Frontal cortex (tissue), 4 donors: Measurements from ENCODE around the gene DNAH8. TPM values are rescaled to one million over a fixed set of nuclear protein-coding genes. Genes with fewer than 3 reads are reported as not detected.

ENCODE experiments used
- DNase-seq, 2 donors: peaks; one replicate each; pipeline ENCODE4 v3.0.0; 2012; ENCODE audit warnings: low spot score in 2 of 2
- FAIRE-seq: peaks from 2 replicates; lab custom pipeline; 2012; peaks lifted over from hg19 to GRCh38; lab: Jason Lieb, UNC
- total RNA-seq: library from RNA; depleted of rRNA; stranded (reverse); fragments of >200 nt; gene quantifications from one replicate; pipeline ENCODE4 v1.2.3, GENCODE V29; 2014
- donor health status: control.
- donor health status: control.
- donor health status: control.

The DNAH8 gene
- total RNA-seq, 1 donor from 2014 or later: under 0.01 TPM

DNA sequence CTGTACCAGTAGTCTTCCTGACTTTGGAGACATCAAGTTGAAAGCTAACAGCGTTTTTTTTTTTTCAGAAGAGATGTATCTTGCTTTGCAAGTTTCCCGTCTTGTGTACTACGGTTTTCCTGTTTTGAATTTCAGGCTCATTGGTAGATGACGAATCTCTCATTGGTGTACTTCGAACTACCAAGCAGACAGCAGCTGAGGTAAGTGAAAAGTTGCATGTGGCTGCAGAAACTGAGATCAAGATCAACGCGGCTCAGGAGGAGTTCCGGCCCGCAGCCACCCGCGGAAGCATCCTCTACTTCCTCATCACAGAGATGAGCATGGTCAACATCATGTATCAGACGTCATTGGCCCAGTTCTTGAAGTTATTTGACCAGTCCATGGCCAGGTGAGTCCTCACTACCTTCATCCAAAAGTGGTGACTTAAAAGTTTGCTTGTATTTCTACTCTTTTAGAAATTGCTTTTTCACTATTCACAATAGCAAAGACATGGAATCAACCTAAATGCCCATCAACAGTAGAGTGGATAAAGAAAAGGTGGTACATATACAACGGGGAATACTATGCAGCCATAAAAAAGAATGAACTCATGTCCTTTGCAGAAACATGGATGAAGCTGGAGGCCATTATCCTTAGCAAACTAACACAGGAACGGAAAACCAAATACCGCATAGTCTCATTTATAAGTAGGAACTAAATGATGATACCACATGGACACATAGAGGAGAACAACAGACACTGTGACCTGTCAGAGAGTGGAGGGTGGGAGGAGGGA lies 222.9 kb downstream of the DNAH8 start:
- DNase-seq (no peak), FAIRE-seq (no peak)

DNA sequence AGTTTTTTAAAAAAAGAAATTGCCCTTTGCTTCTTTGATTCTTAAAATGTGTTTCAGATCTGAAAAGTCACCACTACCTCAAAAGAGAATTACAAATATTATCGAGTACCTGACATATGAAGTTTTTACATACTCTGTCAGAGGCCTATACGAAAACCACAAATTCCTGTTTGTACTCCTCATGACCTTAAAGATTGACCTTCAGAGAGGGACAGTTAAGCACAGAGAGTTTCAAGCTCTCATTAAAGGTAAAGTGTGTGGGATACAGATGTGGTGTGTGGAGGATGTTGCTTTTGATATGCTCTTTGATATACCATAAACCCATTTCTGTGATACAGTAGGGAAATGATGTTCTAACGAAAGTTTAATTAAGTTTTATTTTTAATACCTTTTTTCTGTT lies 223.6 kb downstream of the DNAH8 start:
- DNase-seq (no peak), FAIRE-seq (no peak)

DNA sequence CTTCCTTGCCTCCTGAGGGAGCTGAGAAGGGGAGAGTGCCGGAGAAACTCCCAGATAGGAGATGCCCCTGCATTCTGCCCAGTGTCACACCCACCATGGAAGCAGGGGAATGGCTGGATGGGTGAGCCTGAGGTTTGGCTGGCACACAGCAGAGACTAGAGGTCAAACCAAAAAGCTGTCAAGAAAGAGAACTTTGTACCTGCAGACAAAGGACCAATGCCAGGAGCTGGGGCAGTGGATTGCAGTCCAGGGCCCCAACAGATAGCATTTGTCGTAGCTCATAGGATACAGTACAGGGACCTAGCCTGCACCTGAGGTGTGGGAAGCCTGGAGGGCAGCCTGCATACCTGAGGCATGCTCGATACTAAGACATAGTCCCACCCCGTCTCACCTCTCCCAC lies 227.3 kb downstream of the DNAH8 start:
- DNase-seq: no peak
- FAIRE-seq: no peak

DNA sequence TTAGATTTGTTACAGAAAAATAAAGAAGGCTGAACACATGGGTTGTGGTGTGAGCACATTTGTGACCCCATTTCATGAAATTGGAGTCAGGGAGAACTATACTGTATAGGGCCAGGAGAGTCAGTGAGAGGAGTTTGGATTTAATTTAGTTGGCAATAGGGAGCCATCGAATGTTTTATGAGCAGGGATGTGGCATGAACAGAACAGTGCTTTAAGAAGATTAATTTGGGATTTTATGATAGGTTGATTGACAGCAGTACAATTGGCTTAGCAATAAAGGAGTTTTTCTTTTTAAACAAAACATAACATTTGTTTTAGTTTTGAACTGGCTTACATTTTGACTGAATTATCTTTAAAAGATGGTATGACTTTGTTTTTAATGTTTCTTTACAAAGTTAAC lies 227.9 kb downstream of the DNAH8 start:
- DNase-seq (no peak), FAIRE-seq (no peak)

DNA sequence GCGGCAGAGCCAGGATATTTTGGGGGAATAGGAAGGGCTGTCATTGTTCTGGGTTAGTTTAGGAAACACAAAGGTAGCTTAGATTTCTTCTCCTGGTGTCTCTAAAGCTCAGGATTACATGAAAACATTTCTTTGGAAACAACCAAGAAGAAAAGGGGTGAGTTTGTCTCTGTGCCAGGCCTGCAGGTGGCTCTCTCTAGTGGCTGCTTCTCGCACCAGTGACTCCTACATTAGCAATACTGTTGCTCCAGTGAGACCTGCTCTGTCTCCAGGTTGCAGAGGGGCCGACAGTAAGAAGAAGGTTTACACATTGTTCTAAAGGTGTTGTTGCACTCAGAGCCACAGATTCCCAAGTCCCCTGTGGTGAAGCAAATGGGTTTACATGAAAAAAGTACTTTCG lies 228.9 kb downstream of the DNAH8 start:
- no peak for FAIRE-seq
- no peak for DNase-seq

DNA sequence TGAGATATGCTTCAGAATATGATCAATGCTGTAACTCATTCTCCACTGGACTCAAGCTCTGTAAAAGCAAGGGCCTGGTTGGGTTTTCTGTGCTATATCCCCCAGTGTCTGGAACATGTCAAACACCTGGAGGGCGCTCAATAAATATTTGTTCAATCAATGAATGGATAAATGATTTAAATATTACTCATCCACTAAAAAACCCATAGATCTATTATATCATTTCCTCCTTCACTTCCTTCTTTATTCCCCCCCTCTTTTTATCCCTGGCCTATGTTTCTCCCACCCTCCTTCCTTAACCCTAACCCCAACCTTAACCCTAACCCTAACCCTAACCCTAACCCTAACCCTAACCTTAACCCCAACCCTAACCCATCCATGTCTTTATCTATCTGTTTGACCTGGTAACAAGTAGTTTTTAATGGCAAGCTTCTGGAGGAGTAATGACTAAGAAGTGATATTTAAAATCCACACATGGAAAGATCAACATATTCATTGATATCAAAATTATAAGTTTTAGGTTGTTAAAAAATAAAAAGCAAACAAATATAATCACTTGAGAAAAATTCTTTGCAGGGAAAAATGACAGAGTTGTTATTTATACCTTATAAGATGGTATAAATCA lies 229.7 kb downstream of the DNAH8 start:
- no peak for FAIRE-seq

DNA sequence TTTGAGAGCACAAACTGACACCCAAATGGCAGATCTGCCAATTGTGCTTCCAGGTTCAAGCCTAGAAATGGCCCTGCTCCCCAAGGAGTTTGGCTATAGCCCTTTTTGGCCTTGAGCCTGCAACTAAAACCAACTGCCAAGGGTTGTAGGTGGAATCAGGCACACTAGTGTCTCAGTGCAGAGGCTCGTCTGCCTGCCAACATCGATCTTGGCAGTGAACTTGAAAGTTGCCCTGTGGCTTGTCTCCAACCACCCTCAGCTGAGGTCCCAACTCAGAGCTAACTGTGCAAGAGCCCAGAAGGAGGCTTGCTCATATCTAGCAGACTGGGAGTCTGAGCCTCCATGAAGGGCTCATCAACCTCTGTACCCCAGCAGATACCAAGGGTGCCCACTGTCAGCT lies 240.8 kb downstream of the DNAH8 start:
- DNase-seq (no peak), FAIRE-seq (no peak)

More for the DNA sequence above, 229.7 kb downstream of the DNAH8 start:
- DNase-seq: no peak

DNA sequence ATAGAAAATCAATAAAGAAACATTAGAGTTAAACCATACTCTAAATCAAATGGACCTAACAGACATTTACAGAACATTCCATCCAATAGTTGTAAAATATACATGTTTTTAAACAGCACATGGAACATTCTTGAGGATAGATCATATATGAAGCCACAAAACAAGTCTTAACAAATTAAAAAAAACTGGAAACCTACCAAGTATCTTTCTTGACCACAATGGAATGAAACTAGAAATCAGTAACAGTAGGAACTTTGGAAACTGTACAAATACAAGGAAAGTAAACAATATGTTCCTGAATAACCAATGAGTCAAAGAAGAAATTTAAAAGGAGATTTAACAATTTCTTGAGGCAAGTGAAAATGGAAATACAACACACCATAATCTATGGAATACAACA lies 242.3 kb downstream of the DNAH8 start:
- DNase-seq (no peak), FAIRE-seq (no peak)

DNA sequence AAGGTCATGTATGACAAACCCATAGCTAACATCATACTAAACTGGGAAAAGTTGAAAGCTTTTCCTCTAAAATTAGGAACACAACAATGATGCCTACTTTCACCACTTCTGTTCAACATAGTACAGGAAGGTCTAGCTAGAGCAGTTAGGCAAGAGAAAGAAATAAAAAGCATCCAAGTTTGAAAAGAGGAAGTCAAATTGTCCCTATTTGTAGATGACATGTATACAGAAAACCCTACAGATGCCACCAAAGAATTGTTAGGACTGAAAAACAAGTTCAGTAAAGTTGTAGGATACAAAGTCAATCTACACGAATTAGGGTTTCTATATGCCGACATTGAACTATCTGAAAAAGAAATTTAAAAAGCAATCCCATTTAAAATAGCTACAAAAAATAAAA lies 244.0 kb downstream of the DNAH8 start:
- DNase-seq (no peak), FAIRE-seq (no peak)

DNA sequence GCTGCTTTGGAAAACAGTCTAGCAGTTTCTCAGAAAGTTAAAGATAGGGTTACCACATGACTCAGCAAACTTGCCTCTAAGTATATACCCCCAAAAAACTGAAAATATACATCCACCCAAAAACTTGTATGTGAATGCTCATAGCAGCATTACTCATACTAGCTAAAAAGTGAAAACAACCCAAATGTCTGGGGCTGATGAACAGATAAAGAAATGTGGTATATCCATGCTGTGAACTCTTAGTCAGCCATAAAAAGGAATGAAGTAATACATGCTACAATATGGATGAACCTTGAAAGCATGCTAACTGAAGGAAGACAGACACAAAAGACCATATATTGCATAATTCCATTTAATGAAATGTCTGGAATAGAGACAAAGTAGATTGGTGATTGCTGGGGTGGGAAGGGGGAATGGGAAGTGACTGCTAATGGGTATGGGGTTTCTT lies 253.6 kb downstream of the DNAH8 start:
- DNase-seq: no peak
- FAIRE-seq: no peak

DNA sequence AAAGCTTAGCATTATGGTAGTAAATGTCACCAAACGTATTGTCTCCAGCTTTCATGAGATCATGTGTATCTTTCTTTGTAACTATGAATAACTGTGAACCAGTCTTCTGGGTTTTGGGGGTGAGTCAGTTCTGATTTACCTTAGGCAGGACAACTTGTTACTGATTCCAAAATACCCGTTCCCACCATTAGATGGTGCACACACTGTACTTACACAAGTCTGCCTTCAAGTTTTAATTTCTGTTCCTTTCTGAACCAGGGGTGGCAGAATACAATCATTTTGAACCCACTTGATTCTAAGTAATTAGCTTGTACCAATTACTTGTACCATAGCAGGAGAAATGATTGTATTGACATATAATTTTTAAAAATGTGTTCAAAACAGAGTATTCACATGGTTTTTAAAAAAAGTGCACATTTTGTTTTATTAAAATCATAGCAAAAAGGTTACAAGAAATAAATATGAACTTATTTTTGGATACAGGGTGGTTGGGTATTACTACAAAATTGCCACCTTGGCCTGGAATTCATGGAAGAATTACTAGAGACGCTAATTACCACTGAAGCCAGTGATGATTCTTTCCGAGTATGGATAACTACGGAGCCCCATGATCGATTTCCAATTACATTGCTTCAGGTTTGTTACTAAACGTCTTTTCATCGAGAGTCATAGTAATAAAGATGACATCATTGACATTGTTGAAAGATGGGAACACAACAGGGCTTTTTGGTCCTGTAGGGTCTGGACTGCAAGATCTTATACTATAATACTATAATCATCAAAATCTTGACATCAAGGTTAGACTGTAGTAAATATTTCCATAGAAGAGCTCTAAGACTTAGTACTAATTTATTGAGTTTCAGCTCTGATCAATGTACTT lies 258.3 kb downstream of the DNAH8 start:
- no peak for FAIRE-seq

DNA sequence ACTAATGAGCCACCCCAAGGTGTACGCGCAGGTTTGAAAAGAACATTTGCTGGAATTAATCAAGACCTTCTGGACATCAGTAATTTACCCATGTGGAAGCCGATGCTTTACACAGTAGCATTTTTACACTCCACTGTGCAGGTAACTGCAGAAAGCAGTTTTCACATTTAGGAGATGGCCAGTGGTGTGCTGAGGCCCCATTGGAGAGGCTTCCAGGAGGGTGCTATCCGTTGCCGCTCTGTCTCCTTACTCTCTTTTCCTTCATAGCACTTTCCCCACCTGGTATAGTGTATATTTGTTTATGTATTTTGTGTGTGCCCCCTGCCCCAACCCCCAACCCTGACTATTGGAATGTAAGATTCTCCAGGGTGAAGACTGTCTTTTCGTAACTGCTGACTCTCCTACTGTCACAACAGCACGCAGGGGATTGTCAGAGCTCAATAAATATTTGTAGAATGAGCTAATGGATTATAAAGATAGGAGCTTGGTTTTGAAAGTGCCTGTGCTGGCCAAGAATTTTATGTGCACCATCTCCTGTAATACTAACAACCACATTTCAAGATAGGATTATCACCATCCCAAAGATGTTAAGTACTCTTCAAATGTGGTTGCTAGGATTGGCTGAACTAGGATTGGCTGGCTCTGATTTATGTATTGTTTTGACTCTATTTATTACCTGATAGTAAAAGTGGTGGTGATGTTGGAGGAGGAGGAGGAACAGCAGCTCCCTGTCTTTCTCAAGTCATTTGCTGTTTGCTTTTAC lies 259.5 kb downstream of the DNAH8 start:
- DNase-seq (no peak), FAIRE-seq (no peak)

More for the DNA sequence above, 258.3 kb downstream of the DNAH8 start:
- DNase-seq: peak; percentile 24 to 25

DNA sequence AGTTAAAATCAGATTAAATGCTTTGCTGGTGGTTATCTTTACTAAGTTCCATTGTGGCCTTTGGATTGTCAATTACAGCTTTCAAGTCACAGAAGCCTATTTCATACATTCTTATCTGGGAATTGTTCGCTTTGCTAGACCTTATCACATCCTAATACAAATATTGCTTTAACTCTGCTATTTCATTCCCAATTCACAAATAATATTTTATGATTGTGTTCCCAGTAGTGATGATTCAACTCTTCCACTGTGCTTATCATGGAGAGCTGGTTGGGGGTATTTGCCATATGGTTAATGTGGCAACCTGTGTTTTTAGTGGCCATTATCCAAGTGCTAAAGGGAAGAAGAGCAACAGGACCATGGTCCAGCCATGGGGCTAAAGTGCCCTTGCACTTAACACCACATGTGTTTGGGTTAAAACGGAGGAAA lies 260.5 kb downstream of the DNAH8 start:
- DNase-seq: no peak
- FAIRE-seq: no peak

DNA sequence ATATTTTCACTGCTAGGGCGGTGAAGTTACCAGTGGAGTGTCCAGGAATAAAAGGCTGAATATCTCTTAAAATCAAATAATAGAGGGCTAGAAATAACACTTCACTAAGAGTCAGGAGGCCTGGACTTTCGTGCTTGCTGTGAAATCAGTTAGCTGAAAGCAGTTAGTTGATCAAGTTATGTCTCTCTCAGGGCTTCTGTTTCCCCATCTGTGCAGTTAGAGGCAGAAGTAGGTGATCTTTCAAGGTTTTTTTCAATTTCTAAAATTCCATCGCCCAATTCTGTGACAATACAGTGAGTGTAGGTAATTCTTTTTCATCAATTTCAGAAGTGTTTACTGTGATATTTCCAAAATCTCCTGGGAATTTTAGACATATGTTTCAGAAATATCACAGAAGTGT lies 260.9 kb downstream of the DNAH8 start:
- no peak for DNase-seq
- no peak for FAIRE-seq

DNA sequence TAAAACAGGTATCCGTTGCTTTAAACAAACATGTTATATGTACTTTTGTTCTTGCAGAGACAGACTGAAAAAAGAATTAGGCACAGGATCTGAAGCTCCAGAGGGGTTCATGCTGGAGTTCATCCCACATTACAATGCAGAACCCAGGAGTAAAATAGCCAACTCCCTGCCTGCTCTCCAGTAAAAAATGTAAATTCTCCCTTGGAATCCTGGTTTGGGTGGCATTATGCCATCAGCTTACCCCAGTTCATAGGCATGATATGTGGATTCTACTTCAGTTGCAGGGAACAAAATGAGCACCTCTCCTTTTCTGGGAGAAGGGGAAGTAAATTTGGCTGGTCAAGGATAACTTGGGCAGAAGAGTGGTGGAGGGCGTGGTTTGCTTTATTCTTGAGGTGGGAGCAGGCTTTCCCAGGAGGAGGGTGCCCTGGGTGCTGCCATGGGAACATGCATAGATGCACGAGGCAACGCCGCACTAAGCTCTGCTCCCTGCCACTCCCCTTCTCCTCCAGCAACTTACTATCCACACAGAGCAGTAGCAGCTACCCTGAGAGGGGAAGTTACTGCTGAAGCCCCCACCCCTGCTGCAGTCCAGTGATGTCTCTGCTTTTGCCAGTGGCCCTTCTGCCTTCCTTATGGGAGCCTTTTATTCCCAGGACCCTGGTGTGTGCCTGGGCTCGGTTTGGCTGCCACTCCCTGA lies 261.8 kb downstream of the DNAH8 start:
- no peak for DNase-seq
- FAIRE-seq: no peak

DNA sequence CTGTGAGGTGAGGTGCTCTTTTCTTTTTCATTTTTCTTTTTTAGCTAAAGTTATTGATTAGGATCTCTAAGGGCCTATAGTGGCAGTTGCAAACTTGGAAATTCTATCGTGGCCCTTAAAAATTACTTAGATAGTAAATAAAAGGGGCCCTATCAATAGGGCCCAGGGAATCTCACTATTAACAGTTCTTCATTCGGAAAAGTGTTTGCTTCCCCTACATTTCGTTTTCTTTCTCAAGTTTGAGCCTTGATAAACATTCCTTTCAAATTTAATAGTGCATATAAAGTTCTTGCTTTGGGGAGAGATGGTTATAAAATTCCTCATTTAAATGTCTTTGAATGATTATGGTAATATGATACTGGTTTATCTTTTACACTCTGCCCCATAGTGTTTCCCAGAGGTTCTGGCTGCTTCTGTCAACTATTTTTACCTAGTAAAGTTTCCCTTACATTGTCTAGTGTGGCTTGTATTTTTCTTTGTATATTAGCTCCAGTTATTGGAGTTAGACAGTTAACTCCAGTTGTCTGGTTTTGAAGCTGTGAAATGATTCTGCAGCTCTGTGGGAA lies 263.1 kb downstream of the DNAH8 start:
- DNase-seq: no peak
- FAIRE-seq: no peak

DNA sequence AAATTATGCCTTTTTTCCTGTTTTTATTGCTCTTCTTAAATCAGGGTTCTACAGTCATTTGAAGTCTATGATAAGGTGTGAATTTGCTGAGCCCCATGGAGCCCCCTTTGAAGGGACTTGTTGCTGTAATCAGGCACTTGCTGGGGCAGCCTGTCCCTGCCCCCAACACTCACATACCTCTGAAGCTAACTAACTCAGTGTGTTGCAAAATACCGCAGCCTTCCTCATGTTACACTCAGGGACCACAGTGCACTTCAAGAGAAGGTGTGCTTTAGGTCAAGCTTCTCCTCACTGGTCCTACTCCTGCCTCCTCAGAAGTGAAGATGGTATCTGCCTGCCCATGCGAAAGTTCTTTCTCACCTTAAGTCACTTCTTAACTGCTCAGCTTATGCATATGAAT lies 267.4 kb downstream of the DNAH8 start:
- DNase-seq: no peak
- FAIRE-seq: no peak

DNA sequence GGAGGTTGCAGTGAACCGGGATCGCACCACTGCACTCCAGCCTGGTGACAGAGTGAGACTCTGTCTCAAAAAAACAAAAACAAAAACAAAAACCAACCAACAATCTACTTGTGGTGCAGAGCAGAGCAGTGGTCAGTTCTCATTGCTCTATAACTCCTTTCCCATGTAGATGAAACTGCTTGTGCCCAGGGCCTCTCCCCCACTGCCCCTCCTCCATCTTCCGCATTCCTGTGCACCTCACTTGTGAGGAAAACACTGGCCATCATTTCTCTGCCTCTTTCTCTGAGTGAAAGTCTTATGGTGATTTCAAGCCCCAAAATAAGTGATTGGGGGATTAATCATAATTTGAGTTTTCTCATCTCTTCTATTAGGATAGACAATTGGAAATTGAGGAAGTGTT lies 269.6 kb downstream of the DNAH8 start:
- no peak for DNase-seq
- FAIRE-seq: no peak

DNA sequence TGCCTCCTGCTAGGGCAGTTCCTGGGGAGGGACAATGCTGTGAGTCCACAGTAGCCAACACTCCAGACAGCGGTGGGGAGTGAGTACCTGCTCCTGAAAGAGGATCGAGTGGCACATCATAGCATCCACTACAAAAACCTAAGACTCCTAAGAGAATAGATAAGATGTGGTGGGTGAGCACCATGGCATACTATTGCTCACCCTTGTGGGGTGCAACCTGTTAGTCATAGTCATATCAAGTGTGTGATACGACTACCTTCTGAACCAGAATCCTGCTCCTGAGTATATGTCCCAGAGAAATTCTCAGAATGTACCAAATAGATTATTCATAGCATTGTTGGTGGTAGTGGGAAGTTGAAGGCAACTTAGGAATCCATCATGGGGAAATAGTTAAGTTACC lies 270.7 kb downstream of the DNAH8 start:
- DNase-seq (no peak), FAIRE-seq (no peak)
